GM18517 (cell line): ENCODE results near the gene SSH3.

Experiments used
- ATAC-seq: cut with Tn5 transposase; IDR thresholded peaks from one replicate; pipeline ENCODE4 v1.9.1; 2021; ENCODE audit warnings: mild to moderate bottlenecking, moderate library complexity; ENCODE audit not compliant: unreplicated experiment

Gene SSH3

DNA sequence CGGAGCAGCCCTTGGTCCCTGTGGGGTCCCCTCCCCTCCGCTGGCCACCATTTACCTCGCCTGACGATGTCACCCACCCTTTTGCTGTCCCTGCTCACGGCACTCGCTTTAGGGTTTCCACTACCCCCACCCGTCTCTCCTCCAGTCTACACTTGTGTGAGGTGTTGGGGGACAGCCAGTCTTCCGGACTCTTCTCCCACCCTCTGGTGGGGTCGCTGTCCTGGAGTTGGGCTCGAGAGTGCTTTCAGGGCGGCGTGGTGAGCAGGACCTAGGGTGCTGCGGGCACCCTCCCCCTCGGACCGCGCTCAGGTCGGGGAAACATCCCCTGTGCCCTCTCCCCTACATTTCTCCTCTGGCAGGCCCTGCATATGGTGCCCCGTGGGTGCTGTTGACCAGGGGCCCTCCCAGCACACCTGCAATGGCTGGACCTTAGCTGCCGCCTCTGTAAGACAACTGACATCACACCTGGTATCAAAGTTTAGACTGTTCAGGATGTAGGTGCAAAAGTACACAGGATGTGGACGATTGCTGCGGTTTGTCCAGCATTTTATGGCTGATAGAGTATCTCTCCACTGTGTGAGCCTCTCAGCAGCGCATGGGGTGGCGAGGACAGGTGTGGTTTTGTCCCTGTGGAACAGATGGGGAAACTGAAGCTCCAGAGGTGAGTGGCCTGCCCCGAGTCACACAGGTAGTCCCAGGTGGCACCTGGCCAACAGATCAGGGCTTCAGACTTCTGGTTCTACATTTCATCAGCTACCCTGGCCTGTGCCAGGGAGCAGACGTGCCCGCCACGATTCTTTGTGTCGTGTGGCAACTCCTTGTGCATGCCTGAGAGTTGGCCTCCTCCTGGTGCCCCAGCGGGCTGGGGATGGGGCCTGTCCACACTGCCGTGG is 35.9 kb upstream of the SSH3 start:
- ATAC-seq, result no peak

DNA sequence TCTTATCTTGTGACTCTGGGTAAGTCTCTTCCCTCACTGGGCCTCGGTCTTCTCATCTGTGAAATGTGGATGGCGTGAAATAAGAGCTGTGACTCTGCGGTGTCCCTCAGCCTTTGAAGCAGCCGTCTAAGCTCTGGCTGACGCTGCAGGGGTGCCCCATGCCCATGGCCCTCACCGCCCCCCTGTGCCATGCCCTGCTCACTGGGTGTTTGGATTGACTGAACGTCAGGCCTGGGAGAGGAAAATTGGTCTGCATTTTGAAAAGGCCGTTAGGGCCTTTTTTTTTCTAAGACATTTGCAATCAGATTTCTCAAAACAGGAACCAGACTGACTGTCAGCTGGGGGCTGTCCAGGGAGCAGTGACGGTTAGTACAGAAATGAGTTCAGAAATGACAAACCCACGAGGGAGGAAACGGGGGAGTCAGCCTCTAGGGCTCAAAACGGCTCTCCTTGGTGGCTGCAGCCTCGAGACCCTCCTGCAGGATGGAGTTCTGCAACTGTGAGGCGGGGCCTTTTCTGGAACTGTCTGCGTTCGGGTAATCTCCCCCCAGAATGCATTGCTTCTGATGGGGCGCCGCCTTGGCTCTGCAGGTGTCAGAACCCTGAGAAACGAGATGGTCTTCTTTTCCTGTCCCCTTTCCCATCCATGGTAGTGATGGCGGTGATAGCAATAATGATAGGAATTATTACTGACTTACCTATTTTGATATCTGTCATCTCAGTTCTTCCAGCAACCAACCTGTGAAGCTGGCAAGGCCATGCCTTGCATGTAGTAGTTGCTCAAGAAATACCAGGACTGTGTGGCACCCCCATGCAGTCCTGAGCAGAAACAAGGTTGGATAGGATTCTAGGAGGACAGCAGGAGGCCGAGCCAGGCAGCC is 35.0 kb upstream of the SSH3 start:
- ATAC-seq, result no peak

DNA sequence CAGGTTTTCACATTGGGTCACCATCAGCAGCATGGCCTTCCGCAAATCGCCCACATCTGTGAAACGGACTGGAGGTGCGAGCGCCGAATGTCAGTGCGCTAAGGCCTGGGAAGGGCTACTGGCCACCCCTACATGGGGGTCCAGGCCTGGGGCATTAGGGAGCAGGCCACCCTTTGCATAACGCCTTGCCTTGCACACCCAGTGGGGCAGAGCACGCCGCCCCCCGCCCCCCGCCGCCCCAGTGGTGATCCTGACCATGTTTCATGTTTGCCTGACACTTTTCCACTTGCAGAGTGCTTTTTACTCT is 34.4 kb upstream of the SSH3 start:
- no peak for ATAC-seq

DNA sequence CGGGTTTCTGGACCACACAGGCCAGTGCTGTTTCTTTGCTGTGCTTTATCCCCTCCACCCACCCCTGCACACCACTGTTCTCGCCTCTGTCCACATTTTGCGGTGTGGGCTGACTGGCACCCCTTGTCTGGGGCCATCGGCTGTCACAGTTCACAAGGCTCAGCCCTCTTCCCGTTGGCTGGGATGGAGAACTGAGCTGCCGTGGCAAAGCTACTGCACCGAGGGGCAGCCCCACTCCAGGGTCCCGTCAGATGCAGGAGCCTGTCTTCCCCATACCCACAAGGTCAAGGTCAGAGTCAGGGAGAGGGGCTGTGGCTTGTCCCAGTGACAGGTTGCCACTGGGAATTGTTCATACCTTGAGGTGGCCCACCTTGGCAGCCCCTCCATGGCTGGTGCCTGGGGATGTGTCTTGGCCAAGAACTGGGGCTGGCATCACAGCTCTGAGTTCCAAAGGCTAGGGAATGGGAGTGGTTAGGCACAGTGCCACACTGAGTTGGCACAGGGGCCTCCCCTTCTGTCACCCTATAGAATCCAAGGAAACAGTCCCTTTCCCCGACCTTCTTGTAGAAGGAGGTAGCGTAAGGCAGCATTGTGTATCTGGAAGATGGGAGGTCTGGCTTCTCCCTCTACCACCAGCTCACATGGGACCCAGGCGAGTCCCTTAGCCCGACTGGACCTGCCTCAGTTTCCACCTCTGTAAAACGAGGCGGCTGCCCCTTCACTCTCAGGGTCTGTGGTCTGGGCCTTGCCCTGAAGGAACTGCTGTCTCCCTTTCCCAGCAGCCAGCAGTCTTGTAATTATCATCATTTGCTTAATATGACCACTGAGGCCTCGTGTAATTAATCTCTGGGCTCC is 33.7 kb upstream of the SSH3 start:
- ATAC-seq, result no peak

DNA sequence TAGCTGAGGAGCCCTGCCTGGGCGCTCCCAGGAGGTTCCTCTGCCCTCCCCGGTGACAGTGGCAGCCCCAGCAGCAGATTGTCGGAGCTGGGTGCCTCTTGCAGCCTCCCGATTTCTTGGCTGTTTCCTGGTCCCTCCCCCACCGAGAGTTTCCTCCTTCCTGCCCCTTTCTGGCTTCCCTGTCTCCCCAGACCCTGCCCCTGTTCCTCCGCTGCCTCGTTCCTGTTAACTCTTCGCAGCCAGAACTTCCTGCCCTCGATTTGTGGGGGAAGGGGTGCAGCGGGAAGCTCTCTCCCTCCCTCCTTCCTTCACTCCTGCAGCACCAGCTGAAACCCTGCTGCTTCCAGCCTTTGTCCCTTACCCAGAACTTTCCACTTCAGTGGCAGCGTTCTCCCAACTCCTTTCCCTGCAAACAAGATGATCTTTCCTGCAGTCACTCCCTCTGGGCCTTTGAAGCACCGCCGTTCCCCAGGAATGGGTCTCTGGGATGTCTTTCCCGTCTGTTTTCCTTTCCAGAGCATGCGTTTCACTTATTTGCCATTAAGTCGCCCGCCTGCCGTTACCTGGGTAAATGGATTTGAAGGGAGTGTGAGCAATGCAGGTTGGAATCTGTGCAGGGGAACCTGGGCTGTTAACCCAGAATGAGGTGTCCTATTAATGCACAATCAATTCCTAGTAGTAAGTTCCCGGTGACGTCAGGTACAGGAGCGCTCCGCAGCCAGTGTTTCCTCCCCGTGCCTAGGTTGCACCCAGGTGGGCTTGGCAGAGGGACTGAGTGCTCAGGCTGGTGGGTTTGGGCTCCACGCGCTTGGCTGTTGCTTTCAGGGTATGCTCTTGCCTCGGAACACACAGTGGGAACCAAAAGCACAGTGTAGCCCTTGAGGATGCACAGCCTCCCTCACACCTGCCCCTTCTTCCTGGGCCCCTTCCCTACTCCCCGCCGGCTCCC is 32.8 kb upstream of the SSH3 start:
- ATAC-seq, result no peak

DNA sequence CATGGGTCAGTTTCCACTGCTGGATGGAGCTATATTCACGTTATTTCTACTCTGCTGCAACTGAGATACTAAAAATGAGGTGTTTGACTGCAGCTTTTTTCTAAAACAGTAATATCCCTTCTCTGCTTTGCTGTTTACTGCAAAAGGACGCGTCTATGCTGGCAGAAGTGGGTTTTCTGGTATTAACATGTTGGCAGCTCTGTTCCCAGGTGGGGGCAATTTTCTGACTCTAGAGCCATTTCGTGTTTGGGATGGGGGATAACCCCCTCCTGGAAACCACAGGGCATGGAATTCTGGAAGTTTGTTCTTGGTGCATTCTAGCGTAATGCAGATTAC is 32.2 kb upstream of the SSH3 start:
- ATAC-seq, result no peak

DNA sequence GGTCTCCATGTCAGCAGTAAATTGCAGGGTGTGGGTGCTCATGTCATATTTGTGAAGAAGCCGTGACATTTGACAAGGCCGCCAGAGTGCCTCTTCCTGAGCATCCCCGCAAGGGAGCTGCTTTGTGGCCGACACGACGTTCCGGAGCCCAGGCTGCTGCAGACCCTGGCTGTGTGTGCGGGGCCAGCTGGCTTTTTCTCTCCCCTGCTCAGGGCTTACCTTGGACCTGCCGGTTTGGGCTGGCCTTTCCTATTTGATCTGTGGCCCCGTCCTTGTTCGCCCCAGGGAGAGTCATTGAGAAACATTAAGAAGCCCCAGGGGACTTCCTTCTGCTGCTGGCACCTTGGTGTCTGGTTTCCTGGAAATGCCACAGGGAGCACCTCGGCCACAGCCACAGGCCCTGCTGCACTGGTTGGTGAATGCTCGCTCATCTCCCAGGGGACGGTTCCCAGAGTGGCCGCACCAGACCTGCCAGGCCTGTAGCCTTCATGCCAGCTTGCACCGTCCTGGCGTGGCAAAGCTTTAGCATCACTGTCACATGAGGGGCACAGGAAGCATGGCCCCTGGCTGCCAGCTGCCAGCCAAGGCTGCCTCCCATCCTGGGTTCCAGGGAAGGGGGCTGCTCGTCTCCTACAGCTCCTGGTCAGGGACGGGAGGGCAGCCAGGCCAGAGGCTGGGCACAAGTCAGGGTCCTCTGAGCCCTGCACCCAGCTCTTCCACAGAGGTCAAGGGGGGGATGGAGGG is 31.6 kb upstream of the SSH3 start:
- ATAC-seq, result no peak

DNA sequence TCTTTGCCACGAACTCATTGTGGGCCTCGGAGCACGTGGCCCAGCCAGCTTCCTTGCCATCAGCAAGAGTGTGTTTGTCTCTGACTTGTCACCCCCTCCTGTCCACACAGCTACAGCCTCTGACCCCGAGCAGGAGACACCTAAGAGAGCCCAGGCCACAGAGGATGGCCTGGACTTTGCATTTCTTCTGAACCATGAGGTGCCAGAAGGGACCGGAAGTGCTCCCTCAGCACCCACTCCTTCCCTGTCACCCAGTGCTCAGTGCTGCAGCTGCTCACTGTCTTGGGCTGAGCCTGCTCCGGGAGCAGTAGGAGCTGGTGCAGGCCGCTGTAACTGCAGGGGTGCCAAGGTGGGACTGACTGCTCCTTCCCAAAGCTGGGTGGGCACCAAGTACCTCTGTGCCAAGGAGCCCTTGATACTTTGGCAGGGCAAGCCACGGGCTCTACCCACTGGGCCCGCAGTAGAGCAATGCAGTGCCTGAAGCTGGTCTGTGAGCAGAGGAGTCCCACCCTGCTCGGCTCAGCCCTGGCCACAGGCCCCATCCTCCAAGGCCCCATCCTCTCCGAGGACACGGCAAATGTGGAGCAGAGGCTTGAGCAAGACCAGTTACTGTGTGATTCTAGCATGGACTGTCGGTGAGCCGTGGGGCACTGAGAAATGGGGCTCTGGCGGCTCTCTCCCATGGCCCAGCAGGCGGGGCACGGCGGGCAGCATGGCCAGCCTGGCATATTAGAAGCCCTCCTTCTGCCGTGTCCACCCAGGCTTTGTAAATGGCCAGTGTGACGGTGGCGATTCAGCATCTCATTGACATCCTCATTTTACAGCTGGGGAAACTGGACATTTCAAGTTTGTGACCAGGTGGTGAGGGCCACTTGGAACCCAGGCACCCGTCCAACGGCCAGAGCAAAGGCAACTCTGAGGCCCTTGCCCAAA is 30.7 kb upstream of the SSH3 start:
- no peak for ATAC-seq

DNA sequence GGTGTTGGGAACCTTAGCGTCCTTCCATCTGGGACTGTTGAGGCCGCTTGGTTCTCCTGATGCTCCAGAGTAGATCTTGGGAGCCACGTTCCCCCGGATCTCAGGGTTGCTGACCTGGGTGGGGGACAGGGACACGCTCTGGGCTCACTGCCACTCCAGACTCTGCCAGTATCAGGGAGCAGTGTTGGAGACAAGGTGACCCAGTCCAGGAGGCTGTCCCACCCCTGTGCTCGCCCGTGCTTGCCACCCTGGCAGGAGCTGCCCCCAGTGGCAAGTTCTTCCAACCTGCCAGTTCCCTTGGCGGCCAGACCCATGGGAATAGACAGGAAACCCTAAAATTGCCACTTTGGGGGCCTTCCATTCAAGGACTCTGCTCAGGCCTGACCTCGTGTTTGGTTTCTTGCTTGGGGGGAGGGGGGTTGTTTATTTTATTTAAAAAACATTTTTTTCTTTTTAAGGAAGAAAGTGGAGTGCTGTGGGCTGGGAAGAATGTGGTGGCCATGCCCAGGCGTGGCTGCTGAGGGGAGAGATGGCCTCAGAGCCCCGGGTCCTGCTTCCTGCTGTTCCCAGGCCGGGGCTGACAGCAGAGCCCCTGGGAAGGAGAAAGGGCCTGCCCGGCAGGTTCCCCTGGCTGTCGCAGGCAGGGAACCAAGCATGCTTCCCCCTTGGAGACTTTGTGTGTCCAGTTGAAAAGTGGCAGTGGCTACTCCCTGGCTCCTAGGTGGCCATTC is 29.9 kb upstream of the SSH3 start:
- no peak for ATAC-seq

DNA sequence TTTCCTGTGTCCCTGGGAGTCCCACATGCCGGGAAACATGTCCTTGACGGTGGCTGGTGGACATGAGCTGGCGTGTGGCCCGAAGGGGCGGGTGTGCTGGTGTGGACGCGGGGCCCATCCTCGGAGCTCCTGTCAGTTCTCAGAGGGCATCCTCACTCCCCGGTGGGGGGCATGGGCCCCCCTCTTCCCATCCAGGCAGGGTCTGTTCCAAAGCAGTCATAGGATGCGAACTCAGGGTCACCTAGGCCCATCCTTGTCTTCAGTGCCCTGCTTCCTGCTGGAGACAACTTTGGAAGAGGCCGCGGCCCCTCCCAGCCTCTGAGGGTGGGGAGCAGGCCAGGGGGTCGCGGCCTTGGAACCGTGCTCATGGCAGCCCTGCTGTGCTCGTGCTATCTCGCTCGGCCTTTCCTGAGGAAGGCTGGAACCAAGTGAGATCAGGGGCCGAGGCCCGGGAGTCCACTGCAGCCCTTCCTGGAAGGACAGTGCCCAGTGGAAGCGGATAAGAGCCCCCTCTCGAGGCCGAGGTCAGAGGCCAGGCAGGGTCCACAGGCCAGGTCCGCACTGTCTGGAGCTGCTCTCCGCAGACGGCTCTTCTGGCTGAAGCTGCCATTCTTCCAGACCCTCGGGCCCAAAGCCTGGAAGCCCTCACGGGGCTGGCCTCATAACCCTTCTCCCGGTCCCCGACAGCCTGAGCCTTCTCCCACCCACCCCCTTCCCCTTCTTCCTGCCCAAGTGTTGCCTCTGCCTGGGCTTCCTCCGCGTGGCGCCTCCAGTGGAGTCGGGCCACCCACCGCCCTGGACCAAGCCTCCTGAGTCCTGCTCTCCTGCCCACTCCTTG is 28.3 kb upstream of the SSH3 start:
- no peak for ATAC-seq

DNA sequence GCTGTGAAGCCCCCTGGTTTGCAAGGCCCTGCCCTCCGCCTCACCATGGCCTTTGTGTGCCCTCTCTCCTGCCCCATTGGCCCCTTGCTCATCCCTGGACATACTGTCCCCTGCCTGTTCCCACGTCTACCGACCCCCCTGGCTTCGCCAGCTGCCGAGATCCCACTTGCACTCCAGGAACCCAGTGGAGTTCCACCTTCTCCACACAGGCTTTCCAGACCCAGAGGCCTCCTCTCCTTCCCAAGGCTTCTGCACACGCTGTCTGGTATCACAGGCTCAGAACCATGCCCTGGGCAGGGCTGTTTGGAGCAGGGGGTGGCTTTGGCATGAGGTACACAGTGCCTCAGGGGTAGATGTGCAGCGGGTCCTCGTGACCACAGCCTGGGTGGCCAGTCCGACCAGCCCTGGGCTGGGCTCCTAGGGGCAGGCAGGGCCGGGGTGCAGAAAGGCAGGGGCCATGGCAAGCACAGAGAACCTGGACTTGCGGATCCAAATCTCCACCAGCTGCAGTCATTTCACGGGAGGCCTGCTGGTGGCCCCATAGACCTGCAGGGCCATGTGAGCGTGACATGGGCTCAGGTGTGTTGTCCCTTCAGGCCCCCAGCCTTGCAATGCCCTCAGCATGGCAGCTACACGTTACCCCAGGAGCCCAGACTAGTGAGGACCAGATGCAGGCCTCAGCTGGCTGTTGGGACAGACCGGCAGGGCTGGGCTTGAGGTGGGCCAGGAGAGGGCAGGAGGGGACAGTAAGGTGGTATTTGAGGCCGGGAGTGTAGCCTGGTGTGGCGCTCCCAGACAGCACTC is 27.5 kb upstream of the SSH3 start:
- ATAC-seq, result no peak

DNA sequence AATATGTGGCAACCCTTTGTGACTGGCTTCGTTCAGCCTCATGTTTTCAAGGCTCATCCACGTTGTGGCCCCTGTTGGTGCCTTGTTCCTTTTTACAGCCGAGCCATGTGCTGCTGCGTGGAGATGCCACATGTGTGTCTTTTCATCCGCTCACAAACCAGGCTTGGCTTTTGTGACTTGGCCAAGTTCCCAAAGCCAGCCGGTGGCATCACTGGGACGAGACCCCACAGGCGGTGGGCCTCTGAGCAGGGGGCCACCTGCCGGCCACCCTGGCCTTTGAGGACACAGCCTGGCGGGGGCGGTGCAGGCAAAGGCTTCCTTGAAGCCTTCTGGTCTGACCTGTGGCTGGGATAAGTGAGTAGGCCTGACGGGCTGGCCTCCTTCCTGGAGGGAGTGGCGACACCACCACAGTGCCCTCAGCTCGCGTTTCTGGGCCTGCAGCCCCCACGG is 26.5 kb upstream of the SSH3 start:
- no peak for ATAC-seq

DNA sequence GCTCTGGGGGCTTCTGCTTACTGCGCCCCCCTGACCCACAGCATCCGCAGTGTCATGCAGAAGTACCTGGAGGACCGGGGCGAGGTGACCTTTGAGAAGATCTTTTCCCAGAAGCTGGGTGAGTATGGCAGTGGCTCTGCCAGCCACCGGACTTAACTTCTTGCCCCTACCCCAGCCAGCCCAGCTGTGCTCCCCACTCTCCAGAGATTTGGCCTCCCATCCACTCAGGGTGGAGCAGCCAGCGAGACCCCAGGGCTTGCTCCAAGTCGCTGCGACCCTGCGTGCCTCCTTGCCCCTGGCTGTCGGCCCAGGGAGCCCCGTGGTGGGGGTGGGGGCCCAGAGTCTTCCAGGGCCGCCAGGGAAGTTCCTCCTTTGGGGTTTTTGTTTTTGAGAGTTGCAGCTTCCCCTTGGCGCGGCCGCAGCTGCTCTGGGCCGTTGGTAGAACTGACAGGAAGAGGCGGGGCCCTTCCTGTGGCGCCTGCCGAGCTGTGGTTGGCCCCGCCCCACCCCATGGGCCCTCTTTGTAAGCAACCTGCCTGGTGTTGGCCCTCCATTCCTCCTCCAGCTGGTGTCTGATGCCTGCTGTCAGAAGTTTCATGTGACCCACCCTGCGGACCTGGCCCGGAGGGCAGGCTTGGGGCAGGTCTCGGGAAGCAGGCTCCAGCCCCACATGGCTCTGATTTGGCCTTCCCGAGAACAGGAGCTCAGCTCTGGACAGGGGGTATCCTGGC is 25.9 kb upstream of the SSH3 start:
- peak; percentile 64 for ATAC-seq

DNA sequence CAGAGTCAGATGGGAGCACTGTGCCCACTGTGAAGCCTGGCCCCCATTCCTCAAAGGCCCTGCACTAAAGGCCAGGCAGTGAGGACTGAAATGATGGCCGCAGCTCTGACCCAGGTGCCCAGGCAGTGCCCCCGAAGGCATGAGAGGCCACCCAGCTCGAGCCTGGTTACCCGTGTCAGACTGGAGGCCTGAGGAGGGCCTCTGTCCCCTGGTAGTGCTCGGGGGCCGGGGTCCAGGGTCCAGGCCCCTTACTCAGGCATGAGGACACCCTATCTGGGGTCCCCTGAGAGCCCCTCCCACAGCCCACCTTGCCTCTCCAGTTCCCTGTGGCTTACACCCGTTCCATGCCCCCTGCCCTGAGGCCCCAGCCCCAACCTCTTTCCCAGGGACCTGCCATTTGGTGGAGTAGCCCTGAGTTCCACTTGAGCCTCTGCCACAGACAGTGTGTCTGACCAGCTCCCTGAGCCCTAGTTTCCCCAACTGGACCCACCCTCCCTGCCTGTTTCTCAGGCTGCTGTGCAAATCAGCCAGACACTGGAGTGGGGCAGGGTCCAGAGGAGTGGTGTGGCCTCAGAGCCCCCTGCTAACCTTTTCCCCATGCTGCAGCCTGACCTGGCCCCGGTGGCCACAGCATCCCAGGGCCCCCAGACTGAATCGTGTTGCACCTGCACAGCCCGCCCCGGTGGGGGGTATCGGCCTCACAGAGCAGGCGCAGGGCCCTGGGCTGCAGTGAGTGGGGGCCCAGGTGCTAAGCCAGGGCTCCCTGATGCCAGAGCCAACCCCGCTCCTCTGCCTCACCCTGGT is 25.0 kb upstream of the SSH3 start:
- ATAC-seq, result no peak
